ENCODE measurements around the gene RHBDL2. TPM values are rescaled to one million over a fixed set of nuclear protein-coding genes. Genes with fewer than 3 reads are reported as not detected.

RHBDL2 gene
- total RNA-seq, 3 donors from 2014 or later (not counting 1 experiment from before 2014, with no cell fraction given) = not detected

GRCh38 chr1:38944547-38944946, 2.9 kb upstream of the RHBDL2 start:
- no peak overlapping the region for H3K27ac Mint-ChIP-seq
- peaks cover 0 to 8% of the 10 kb centered on the region in 2 donors for H3K27me3 Mint-ChIP-seq (ENCODE audit: low read depth in 2 of 2)
- H3K9me3 Mint-ChIP-seq = no peaks in the 10 kb centered on the region
- H3K4me3 Mint-ChIP-seq = no peak overlapping the region
- H3K9me3 ChIP-seq (ENCODE audit: control insufficient read depth, insufficient read depth, low read length) = no peaks in the 10 kb centered on the region
- no peaks in the 10 kb centered on the region for H3K36me3 ChIP-seq (ENCODE audit: control insufficient read depth, insufficient read depth, low read length)
- TF ChIP-seq, protein P1, sequence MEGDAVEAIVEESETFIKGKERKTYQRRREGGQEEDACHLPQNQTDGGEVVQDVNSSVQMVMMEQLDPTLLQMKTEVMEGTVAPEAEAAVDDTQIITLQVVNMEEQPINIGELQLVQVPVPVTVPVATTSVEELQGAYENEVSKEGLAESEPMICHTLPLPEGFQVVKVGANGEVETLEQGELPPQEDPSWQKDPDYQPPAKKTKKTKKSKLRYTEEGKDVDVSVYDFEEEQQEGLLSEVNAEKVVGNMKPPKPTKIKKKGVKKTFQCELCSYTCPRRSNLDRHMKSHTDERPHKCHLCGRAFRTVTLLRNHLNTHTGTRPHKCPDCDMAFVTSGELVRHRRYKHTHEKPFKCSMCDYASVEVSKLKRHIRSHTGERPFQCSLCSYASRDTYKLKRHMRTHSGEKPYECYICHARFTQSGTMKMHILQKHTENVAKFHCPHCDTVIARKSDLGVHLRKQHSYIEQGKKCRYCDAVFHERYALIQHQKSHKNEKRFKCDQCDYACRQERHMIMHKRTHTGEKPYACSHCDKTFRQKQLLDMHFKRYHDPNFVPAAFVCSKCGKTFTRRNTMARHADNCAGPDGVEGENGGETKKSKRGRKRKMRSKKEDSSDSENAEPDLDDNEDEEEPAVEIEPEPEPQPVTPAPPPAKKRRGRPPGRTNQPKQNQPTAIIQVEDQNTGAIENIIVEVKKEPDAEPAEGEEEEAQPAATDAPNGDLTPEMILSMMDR (IDR thresholded peaks at IDR 0.05) = no peak
- H3K27me3 ChIP-seq (ENCODE audit: control insufficient read depth, insufficient read depth, low read length) = no peaks in the 10 kb centered on the region
- no peaks in the 10 kb centered on the region for H3K4me1 Mint-ChIP-seq
- intact Hi-C loops (cut with micrococcal nuclease) = no loop called here
- no peaks in the 10 kb centered on the region for H3K4me1 ChIP-seq (ENCODE audit: control insufficient read depth, insufficient read depth, low read length)
- H3K27ac ChIP-seq (ENCODE audit: low read length) = no peak overlapping the region
- no peak overlapping the region for H3K4me3 ChIP-seq (ENCODE audit: low read length)
- H3K36me3 Mint-ChIP-seq = no peaks in the 10 kb centered on the region
- DNase-seq = no peak
- WGBS (ENCODE audit: insufficient coverage) = 94% methylated on average over 4 of the region's 4 CpGs
- ATAC-seq = no peak

GRCh38 chr1:38942664-38943428, 1.2 kb upstream of the RHBDL2 start:
- WGBS (ENCODE audit: insufficient coverage) = 95% methylated on average over 8 of the region's 10 CpGs
- no peaks in the 10 kb centered on the region for H3K27me3 ChIP-seq (ENCODE audit: control insufficient read depth, insufficient read depth, low read length)
- DNase-seq (no peak), ATAC-seq (no peak)
- Mint-ChIP-seq H3K36me3 (no peaks in the 10 kb centered on the region), H3K27ac (no peak overlapping the region), H3K27me3 (ENCODE audit: low read depth in 2 of 2) (peaks cover 0 to 10% of the 10 kb centered on the region in 2 donors), H3K4me1 (no peaks in the 10 kb centered on the region), H3K4me3 (no peak overlapping the region), H3K9me3 (no peaks in the 10 kb centered on the region)
- intact Hi-C loops (cut with micrococcal nuclease) = no loop called here
- H3K9me3 ChIP-seq (ENCODE audit: control insufficient read depth, insufficient read depth, low read length) = no peaks in the 10 kb centered on the region
- no peak overlapping the region for H3K27ac ChIP-seq (ENCODE audit: low read length)
- no peaks in the 10 kb centered on the region for H3K36me3 ChIP-seq (ENCODE audit: control insufficient read depth, insufficient read depth, low read length)
- no peak overlapping the region for H3K4me3 ChIP-seq (ENCODE audit: low read length)
- TF ChIP-seq, protein P1 (IDR thresholded peaks at IDR 0.05) = no peak
- no peaks in the 10 kb centered on the region for H3K4me1 ChIP-seq (ENCODE audit: control insufficient read depth, insufficient read depth, low read length)

GRCh38 chr1:38941093-38941492, 537 bp downstream of the RHBDL2 start:
- H3K27me3 Mint-ChIP-seq (ENCODE audit: low read depth in 2 of 2) = peaks cover 0 to 10% of the 10 kb centered on the region in 2 donors
- Histone ChIP-seq H3K27me3 (ENCODE audit: control insufficient read depth, insufficient read depth, low read length) (no peaks in the 10 kb centered on the region), H3K27ac (ENCODE audit: low read length) (no peak overlapping the region), H3K36me3 (ENCODE audit: control insufficient read depth, insufficient read depth, low read length) (no peaks in the 10 kb centered on the region), H3K4me1 (ENCODE audit: control insufficient read depth, insufficient read depth, low read length) (no peaks in the 10 kb centered on the region), H3K9me3 (ENCODE audit: control insufficient read depth, insufficient read depth, low read length) (no peaks in the 10 kb centered on the region), H3K4me3 (ENCODE audit: low read length) (no peak overlapping the region)
- no peak for ATAC-seq
- 78% methylated on average over 3 of the region's 4 CpGs for WGBS (ENCODE audit: insufficient coverage)
- H3K9me3 Mint-ChIP-seq = no peaks in the 10 kb centered on the region
- H3K36me3 Mint-ChIP-seq = no peaks in the 10 kb centered on the region
- intact Hi-C loops (cut with micrococcal nuclease) = no loop called here
- H3K4me1 Mint-ChIP-seq = no peaks in the 10 kb centered on the region
- H3K27ac Mint-ChIP-seq = no peak overlapping the region
- H3K4me3 Mint-ChIP-seq = no peak overlapping the region
- TF ChIP-seq, protein P1 (IDR thresholded peaks at IDR 0.05) = no peak
- DNase-seq = no peak
